T-helper 1 cell treated with Interleukin-12 subunit alpha and Interleukin-12 subunit beta and Interleukin-4 antibody, amounts not matched to agents 30 μg/mL and 1 μg/mL, for 36 hours (primary cell): ENCODE measurements around the gene KCNN1.
"Not testable (repeated sequence)": the region's sequence is repeated elsewhere in the genome, so short reads cannot be mapped to it uniquely, and the experiment has no call there.

Source experiments
- H3K27ac Mint-ChIP-seq: one replicate; pipeline ENCODE4 v1.8.0; 2021; ENCODE audit warnings: mild to moderate bottlenecking, mixed read lengths
- H3K27me3 Mint-ChIP-seq: one replicate; pipeline ENCODE4 v1.8.0; 2021; ENCODE audit warnings: low read depth, mixed read lengths
- H3K36me3 Mint-ChIP-seq: one replicate; pipeline ENCODE4 v1.8.0; 2021; ENCODE audit warnings: low read depth, mixed read lengths
- H3K4me1 Mint-ChIP-seq: one replicate; pipeline ENCODE4 v1.8.0; 2021; ENCODE audit warnings: low read depth, mixed read lengths
- H3K4me3 Mint-ChIP-seq: one replicate; pipeline ENCODE4 v1.8.0; 2021; ENCODE audit warnings: mild to moderate bottlenecking, moderate library complexity, mixed read lengths
- H3K9me3 Mint-ChIP-seq: one replicate; pipeline ENCODE4 v1.8.0; 2021; ENCODE audit warnings: mixed read lengths

The KCNN1 gene

DNA sequence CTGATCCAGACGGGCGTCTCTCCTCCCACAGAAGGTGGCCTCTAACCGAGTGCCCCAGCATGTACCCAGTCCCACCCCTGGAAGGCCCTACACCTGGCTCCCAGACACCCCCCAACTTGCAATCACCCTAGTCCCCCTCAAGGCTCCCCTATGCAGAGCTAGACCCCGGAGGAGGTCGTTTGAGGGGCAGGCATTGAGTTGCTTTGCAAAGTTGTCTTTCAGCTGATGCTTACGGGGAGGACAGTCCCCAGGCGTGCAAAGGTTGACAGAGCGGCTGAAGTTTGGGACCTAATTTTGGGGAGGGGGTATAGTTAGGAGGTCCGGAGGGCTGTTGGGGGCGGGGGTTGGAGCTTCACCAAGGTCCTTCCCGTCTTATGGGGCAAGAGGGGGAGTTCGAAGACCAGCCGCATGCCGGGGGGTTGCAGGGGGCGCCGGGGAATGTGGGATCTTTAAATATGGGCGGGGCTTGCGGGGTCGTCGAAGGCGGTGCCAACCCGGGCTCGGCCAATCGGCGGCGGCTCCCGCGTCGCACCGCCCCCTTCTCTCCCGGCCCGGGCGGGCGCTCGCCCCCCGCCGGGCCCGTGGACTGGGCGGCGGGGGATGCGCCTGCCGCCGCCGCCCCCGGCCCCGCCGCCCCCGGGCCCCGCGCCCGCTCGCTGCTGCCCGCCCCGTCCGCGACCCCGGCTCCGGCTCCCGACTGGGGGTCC, at the start of gene KCNN1:
KCNN1 (plus strand) TSS at position 558 of the 707 bp plus-strand sequence. CDS start 6,782 bp downstream, outside the sequence.
- no peaks in the 10 kb centered on the region for H3K9me3 Mint-ChIP-seq
- no peak within 1 kb of the TSS for H3K4me3 Mint-ChIP-seq
- no peak within 1 kb of the TSS for H3K27ac Mint-ChIP-seq
- peaks cover 2% of the 10 kb centered on the region for H3K4me1 Mint-ChIP-seq
- H3K27me3 Mint-ChIP-seq = peaks cover 42% of the 10 kb centered on the region
- no peaks in the 10 kb centered on the region for H3K36me3 Mint-ChIP-seq

DNA sequence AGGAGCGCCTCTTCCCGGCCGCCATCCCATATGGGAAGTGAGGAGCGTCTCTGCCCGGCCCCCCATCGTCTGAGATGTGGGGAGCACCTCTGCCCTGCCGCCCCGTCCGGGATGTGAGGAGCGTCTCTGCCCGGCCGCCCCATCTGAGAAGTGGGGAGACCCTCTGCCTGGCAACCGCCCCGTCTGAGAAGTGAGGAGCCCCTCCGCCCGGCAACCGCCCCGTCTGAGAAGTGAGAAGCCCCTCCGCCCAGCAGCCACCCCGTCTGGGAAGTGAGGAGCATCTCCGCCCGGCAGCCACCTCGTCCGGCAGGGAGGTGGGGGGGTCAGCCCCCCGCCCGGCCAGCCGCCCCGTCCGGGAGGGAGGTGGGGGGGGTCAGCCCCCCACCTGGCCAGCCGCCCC, 48.8 kb upstream of the KCNN1 start:
- not testable (repeated sequence) for H3K4me1 Mint-ChIP-seq, H3K36me3 Mint-ChIP-seq, H3K27me3 Mint-ChIP-seq

DNA sequence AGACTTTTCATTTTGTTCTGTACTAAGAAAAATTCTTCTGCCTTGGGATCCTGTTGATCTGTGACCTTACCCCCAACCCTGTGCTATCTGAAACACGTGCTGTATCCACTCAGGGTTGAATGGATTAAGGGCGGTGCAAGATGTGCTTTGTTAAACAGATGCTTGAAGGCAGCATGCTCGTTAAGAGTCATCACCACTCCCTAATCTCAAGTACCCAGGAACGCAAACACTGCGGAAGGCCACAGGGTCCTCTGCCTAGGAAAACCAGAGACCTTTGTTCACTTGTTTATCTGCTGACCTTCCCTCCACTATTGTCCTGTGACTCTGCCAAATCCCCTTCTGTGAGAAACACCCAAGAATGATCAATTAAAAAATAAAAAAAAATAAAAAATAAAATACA, 47.8 kb upstream of the KCNN1 start:
- not testable (repeated sequence) for H3K4me3 Mint-ChIP-seq, H3K36me3 Mint-ChIP-seq, H3K4me1 Mint-ChIP-seq, H3K27me3 Mint-ChIP-seq, H3K27ac Mint-ChIP-seq, H3K9me3 Mint-ChIP-seq

More for the DNA sequence above, 48.8 kb upstream of the KCNN1 start:
- not testable (repeated sequence) for H3K9me3 Mint-ChIP-seq, H3K27ac Mint-ChIP-seq, H3K4me3 Mint-ChIP-seq

GRCh38 chr19:17920527-17920926, 46.4 kb upstream of the KCNN1 start:
- Mint-ChIP-seq H3K27ac (no peak overlapping the region), H3K4me1 (no peaks in the 10 kb centered on the region), H3K9me3 (no peaks in the 10 kb centered on the region), H3K4me3 (no peak overlapping the region), H3K36me3 (no peaks in the 10 kb centered on the region), H3K27me3 (no peaks in the 10 kb centered on the region)

- Mint-ChIP-seq H3K4me3 (no peak overlapping the region), H3K4me1 (peaks cover 2% of the 10 kb centered on the region), H3K27ac (no peak overlapping the region), H3K27me3 (no peaks in the 10 kb centered on the region), H3K9me3 (no peaks in the 10 kb centered on the region), H3K36me3 (no peaks in the 10 kb centered on the region)
Measured at GRCh38 chr19:17922138-17922537, 44.8 kb upstream of the KCNN1 start.

DNA sequence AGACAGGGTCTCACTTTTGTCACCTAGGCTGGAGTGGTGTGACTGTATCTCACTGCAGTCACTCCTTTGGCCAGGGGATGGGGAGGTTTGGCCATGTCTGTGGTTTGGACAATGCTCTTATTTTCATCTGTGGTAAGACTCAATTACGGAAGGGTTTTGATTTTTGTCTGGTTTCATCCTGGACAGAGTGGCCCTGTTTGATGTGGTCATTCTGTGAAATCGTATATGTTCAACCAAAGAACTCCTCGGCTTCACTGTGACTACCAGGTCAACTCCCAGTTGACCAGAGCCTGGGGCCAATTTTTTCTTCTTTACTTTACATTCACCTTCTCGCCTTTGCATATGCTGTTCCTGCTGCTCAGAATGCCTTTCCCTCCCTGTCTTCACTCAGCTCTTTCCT, 40.9 kb upstream of the KCNN1 start:
- Mint-ChIP-seq H3K9me3 (no peaks in the 10 kb centered on the region), H3K27ac (no peak overlapping the region), H3K4me3 (no peak overlapping the region), H3K36me3 (no peaks in the 10 kb centered on the region), H3K4me1 (peaks cover 5% of the 10 kb centered on the region), H3K27me3 (no peaks in the 10 kb centered on the region)

DNA sequence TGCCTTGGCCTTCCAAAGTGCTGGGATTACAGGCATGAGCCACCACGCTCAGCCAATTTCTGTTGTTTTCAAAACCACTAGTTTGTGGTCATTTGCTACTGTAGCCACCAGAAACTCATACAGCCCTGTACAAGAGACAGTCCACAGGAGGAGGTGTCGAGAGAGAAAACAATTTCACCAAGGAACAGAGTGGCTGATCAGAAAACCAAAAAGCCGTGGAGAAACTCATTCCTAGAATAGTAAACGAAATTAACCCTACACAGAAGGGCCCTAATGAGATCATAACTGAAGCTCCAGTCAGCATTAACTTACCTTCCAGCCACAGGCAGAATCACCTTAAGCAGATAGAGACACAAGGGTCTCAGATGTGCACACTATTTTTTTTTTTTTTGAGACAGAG, 37.9 kb upstream of the KCNN1 start:
- H3K9me3 Mint-ChIP-seq = no peaks in the 10 kb centered on the region
- no peaks in the 10 kb centered on the region for H3K36me3 Mint-ChIP-seq
- peaks cover 17% of the 10 kb centered on the region for H3K4me1 Mint-ChIP-seq
- no peaks in the 10 kb centered on the region for H3K27me3 Mint-ChIP-seq
- H3K27ac Mint-ChIP-seq = no peak overlapping the region
- no peak overlapping the region for H3K4me3 Mint-ChIP-seq

GRCh38 chr19:17931532-17932191, 35.2 kb upstream of the KCNN1 start:
- Mint-ChIP-seq H3K4me3 (peak overlapping the region; percentile 54), H3K36me3 (no peaks in the 10 kb centered on the region), H3K27ac (peak overlapping the region; percentile 57), H3K4me1 (peaks cover 17% of the 10 kb centered on the region), H3K27me3 (no peaks in the 10 kb centered on the region), H3K9me3 (no peaks in the 10 kb centered on the region)

- Mint-ChIP-seq H3K27me3 (no peaks in the 10 kb centered on the region), H3K4me1 (peaks cover 15% of the 10 kb centered on the region), H3K9me3 (no peaks in the 10 kb centered on the region), H3K27ac (peak within 1 kb of the TSS; percentile 95), H3K36me3 (no peaks in the 10 kb centered on the region), H3K4me3 (peak within 1 kb of the TSS; percentile 93)
Measured at GRCh38 chr19:17932485-17933338, 34.2 kb upstream of the KCNN1 start, which contains the start of gene CCDC124. Gene CCDC124 (plus strand): TSS chr19:17933015. CDS start chr19:17936421, 3,406 bp downstream.

DNA sequence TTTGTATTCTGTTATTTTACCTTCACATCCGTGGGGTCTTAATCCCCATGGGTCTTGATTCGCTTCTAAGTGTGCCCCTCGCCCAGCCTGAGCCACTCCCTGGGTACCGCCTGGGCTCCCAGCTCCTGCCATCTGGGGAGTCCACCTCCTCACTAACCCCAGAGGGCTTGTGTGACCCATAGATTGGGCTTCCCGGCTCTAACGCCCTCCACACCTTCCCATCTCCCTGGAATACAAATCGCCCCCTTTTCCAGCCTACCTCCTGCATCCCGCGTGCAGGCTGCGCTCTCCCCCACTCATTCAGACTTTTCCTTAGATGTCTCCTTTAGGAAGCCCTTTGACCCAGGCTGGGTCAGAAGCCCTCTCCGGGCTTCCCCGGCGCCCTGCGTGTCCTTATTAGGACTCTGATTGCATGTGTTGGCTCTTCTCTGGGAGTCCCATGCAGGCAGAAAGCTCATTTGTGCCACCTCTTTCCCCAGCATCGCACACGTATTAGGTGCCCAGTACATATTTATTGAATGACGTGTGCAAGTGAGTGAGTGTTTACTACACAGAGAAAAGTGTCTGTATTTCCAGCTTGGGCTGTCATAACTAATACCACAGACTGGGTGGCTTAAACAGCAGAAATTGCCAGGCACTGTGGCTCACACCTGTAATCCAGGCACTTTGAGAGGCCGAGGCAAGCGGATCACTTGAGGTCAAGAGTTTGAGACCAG, 33.3 kb upstream of the KCNN1 start:
- H3K4me1 Mint-ChIP-seq = peaks cover 15% of the 10 kb centered on the region
- no peaks in the 10 kb centered on the region for H3K9me3 Mint-ChIP-seq
- H3K27ac Mint-ChIP-seq = peak overlapping the region; percentile 95
- H3K36me3 Mint-ChIP-seq = no peaks in the 10 kb centered on the region
- peak overlapping the region; percentile 93 for H3K4me3 Mint-ChIP-seq
- no peaks in the 10 kb centered on the region for H3K27me3 Mint-ChIP-seq

DNA sequence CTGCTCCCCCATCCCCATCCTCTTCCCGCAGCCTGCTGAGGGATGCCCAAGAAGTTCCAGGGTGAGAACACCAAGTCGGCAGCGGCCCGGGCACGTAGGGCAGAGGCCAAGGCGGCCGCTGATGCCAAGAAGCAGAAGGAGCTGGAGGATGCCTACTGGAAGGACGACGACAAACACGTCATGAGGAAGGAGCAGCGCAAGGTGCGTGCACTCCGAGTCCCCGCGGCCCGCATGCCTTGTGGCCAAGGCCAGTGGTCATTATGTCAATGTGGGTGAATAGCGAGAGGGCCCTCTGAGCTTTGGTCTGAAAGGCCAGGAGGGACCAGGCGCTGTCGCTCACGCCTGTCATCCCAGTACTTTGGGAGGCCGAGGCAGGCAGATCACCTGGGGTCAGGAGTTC, 30.5 kb upstream of the KCNN1 start:
- Mint-ChIP-seq H3K27ac (no peak overlapping the region), H3K9me3 (no peaks in the 10 kb centered on the region), H3K4me3 (no peak overlapping the region), H3K27me3 (no peaks in the 10 kb centered on the region), H3K4me1 (peaks cover 12% of the 10 kb centered on the region), H3K36me3 (no peaks in the 10 kb centered on the region)

DNA sequence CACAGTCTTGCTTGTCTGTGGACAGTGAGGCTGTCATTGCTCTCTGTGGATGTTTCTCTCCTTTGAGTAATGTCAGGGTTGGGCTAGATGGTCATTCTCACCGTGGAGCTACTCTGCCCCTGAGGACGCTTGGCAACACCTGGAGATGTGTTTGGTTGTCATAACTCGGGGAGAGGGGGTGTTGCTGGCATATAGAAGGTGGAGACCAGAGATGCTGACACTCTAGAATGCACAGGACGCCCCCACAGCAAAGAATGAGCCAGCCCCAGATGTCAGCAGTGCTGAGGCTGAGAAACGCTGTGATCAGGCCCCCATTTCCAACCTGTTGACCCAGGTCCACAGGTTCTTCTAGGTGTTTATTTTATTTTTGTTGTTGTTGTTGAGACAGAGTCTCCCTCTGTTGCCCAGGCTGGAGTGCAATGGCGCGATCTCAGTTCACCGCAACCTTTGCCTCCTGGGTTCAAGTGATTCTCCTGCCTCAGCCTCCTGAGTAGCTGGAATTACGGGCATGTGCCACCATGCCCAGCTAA, 29.5 kb upstream of the KCNN1 start:
- H3K27me3 Mint-ChIP-seq = no peaks in the 10 kb centered on the region
- H3K9me3 Mint-ChIP-seq = no peaks in the 10 kb centered on the region
- H3K4me3 Mint-ChIP-seq = no peak overlapping the region
- peaks cover 7% of the 10 kb centered on the region for H3K4me1 Mint-ChIP-seq
- peaks cover 1% of the 10 kb centered on the region for H3K36me3 Mint-ChIP-seq
- H3K27ac Mint-ChIP-seq = no peak overlapping the region

DNA sequence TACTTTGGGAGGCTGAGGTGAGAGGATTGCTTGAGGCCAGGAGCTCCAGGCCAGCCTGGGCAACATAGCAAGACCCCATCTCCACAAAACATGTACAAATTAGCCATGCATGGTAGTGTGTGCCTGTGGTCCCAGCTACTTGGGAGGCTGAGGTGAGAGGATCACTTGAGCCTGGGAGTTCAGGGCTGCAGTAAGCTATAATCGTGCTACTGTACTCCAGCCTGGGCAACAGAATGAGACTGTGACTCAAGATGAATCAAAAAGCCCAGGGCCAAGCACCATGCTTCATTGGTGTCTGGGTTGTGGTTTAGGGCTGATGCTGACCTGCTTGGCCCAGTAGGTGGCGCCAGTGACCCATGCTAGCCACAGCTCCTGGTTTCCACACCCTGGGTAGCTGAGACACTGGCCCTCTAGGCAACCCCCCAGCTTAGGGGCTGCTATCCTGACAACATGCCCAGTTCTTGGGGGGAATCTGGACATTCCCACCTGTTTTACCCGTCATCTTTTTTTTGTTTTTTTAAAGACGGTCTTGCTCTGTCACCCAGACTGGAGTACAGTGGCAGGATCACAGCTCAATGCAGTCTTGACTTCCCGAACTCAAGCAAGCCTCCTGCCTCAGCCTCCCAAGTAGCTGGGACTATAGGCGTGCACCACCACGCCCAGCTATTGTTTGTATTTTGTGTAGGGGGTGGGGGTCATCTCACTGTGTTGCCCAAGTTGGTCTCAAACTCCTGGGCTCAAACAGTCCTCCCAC, 28.6 kb upstream of the KCNN1 start:
- Mint-ChIP-seq H3K9me3 (no peaks in the 10 kb centered on the region), H3K4me3 (no peak overlapping the region), H3K36me3 (peaks cover 2% of the 10 kb centered on the region), H3K27ac (no peak overlapping the region), H3K4me1 (peaks cover 5% of the 10 kb centered on the region), H3K27me3 (no peaks in the 10 kb centered on the region)
